22Rv1 (cell line): Measurements from ENCODE around the gene IRS1.

ENCODE experiments used
- CTCF ChIP-seq: fragments of 450-650 bp; IDR thresholded peaks from 2 replicates; pipeline ENCODE4 v1.5.1; 2017; ENCODE audit warnings: mild to moderate bottlenecking
- ZFX ChIP-seq: fragments of 450-650 bp; IDR thresholded peaks from 2 replicates; pipeline ENCODE4 v1.6.1; 2017; ENCODE audit warnings: antibody characterized with exemption, borderline replicate concordance

GRCh38 chr2:226684563-226684959, 115.1 kb downstream of the IRS1 start:
- TF ChIP-seq CTCF (no peak), ZFX (no peak)
